ENCODE results near the gene SIRT4. TPM values are rescaled to one million over a fixed set of nuclear protein-coding genes. Genes with fewer than 3 reads are reported as not detected.

The SIRT4 gene
- total RNA-seq, 3 donors from 2014 or later: 0.98 to 3.1 (median 1.6) TPM

DNA sequence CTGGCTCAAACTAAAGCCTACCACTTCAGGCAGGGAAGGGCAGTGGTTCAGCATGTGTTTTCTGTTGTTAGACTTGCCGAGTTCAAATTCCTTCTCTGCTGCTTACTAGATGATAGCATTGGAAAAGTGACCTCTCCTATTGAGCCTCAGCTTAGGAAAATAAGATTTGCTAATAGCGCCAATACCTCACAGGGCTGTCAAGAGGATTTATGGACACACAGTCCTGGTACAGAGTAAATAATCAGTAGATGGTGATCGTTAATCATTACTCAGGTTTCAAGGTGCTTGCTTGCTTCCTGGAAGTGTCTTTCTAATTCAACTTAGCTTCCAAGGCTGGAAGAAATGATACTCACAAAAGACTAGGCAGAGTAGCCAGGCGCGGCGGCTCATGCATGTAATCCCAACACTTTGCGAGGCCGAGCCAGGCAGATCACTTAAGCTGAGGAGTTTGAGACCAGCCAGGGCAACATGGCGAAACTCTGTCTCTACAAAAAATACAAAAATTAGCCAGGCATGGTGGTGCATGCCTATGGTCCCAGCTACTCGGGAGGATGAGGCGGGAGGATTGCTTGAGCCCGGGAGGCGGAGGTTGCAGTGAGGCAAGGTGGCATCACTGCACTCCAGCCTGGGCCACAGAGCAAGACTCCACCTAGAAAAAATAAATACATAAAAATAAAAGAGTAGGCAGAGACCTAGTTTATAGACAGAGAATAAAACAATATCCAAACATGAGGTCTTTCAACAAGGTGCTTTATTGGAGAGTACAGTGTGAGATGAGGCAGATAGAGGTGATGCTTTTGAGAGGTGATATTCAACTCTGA lies 19.5 kb downstream of the SIRT4 start:
- H3K4me1 ChIP-seq: no peaks in the 10 kb centered on the region
- H3K27ac ChIP-seq: no peak overlapping the region
- no peaks in the 10 kb centered on the region for H3K27me3 ChIP-seq
- TF ChIP-seq, protein P1, sequence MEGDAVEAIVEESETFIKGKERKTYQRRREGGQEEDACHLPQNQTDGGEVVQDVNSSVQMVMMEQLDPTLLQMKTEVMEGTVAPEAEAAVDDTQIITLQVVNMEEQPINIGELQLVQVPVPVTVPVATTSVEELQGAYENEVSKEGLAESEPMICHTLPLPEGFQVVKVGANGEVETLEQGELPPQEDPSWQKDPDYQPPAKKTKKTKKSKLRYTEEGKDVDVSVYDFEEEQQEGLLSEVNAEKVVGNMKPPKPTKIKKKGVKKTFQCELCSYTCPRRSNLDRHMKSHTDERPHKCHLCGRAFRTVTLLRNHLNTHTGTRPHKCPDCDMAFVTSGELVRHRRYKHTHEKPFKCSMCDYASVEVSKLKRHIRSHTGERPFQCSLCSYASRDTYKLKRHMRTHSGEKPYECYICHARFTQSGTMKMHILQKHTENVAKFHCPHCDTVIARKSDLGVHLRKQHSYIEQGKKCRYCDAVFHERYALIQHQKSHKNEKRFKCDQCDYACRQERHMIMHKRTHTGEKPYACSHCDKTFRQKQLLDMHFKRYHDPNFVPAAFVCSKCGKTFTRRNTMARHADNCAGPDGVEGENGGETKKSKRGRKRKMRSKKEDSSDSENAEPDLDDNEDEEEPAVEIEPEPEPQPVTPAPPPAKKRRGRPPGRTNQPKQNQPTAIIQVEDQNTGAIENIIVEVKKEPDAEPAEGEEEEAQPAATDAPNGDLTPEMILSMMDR (IDR thresholded peaks at IDR 0.05): no peak
- TF ChIP-seq POLR2A (IDR thresholded peaks at IDR 0.05) (no peak), POLR2AphosphoS5 (IDR thresholded peaks at IDR 0.05) (no peak)
- no peak for DNase-seq (ENCODE audit: low spot score in 2 of 2)
- no peaks in the 10 kb centered on the region for H3K36me3 ChIP-seq
- intact Hi-C loops (cut with DNase I; ENCODE audit: low total_unique reads): no loop called here
- H3K4me3 ChIP-seq: no peak overlapping the region
- no peaks in the 10 kb centered on the region for H3K9me3 ChIP-seq

DNA sequence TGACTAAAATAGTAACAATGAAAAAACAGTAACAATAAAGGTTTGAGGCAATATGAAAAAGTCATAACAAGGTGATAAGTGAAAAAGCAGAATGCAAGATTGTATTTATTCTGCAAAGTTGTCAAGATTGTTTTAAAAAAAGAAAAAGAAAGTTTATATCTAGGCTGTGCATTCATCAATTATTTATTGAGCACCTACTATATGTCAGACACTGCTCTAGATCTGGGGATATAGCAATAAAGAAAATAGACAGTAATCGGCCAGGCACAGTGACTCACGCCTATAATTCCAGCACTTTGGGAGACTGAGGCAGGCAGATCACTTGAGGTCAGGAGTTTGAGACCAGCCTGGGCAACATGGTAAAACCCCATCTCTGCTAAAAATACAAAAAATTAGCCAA lies 21.7 kb downstream of the SIRT4 start:
- no peaks in the 10 kb centered on the region for H3K27me3 ChIP-seq
- H3K9me3 ChIP-seq: no peaks in the 10 kb centered on the region
- H3K36me3 ChIP-seq: no peaks in the 10 kb centered on the region
- DNase-seq (ENCODE audit: low spot score in 2 of 2): no peak
- H3K4me3 ChIP-seq: no peak overlapping the region
- H3K4me1 ChIP-seq: no peaks in the 10 kb centered on the region
- H3K27ac ChIP-seq: no peak overlapping the region
- no peak for TF ChIP-seq POLR2AphosphoS5 (IDR thresholded peaks at IDR 0.05)
- TF ChIP-seq, protein P1 (IDR thresholded peaks at IDR 0.05): no peak
- TF ChIP-seq POLR2A (IDR thresholded peaks at IDR 0.05): no peak
- intact Hi-C loops (cut with DNase I; ENCODE audit: low total_unique reads): no loop called here

DNA sequence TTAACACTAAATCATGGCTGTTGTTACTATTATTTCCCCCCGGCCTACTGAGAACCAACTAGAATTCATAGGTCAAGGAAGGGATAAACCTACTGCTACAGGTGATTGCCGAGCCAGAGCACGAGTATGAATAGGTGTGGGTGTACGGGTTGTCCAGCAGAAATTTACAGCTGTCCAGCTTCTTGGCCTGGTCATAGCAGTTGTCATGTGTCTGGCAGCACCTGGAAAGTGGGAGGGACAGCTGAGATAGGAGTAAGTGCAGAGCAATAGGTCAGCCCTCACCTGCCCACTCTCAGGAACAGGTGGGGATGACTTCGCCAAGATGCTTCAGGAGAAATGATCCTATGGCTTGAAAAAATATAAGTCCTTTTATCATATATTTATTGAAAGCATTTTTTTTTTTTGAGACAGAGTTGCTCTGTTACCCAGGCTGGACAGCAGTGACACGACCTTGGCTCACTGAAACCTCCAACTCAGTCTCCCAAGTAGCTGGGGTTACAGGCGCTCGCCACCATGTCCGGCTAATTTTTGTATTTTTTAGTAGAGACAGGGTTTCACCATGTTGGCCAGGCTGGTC lies 22.8 kb downstream of the SIRT4 start:
- Histone ChIP-seq H3K4me1 (no peaks in the 10 kb centered on the region), H3K36me3 (no peaks in the 10 kb centered on the region), H3K9me3 (no peaks in the 10 kb centered on the region), H3K27me3 (no peaks in the 10 kb centered on the region), H3K4me3 (no peak overlapping the region), H3K27ac (no peak overlapping the region)
- no peak for DNase-seq (ENCODE audit: low spot score in 2 of 2)
- intact Hi-C loops (cut with DNase I; ENCODE audit: low total_unique reads): no loop called here
- no peak for TF ChIP-seq POLR2AphosphoS5 (IDR thresholded peaks at IDR 0.05)
- no peak for TF ChIP-seq POLR2A (IDR thresholded peaks at IDR 0.05)
- TF ChIP-seq, protein P1 (IDR thresholded peaks at IDR 0.05): no peak

DNA sequence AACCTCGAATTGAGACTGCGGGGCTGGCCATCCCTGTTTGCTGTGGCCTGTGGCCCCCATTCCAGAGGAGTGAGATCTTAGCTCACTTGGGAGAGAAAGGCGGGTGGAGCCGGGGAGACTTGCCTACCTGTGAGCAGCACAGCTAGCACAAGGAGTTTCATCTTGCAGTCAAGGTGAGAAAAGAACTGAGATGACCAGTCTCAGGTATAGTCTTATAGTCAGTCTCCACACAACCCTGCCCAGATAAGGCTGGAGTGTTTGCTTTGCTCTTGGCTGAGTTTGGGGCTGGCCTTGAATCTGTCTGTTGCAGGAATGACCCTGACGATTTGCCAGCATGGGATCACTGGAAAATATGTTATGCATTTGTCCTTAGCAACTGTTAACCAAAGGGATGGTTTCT lies 25.5 kb downstream of the SIRT4 start, which contains the start of gene PLA2G1B:
TSS of gene PLA2G1B (minus strand) at position 187 of the 400 bp plus-strand sequence. CDS start at position 161, 26 bp downstream.
- no peak for DNase-seq (ENCODE audit: low spot score in 2 of 2)
- Histone ChIP-seq H3K4me3 (no peak within 1 kb of the TSS), H3K9me3 (no peaks in the 10 kb centered on the region), H3K27me3 (no peaks in the 10 kb centered on the region), H3K36me3 (no peaks in the 10 kb centered on the region), H3K4me1 (no peaks in the 10 kb centered on the region), H3K27ac (no peak within 1 kb of the TSS)
- TF ChIP-seq, protein P1 (IDR thresholded peaks at IDR 0.05): no peak
- TF ChIP-seq POLR2AphosphoS5 (IDR thresholded peaks at IDR 0.05) (no peak), POLR2A (IDR thresholded peaks at IDR 0.05) (no peak)
- intact Hi-C loops (cut with DNase I; ENCODE audit: low total_unique reads): no loop called here

DNA sequence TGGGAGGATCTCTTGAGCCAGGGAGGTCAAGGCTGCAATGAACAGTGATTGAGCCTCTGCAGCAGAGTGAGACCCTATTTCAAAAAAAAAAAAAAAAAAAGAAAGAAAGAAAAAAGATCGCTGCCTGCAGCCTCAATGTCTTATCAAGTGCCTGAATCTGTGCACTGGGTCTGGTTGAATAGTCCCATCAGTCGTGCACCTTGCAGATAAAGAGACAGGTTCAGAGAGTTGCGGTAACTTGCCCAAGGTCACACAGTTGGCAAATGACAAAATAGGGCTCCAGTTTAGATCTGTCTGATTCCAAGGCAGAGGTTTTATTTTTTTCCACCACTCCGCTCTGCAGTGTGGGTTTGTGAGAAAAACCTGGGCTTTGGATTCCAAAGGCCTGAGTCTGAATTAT lies 26.1 kb downstream of the SIRT4 start:
- Histone ChIP-seq H3K27ac (no peak overlapping the region), H3K4me1 (no peaks in the 10 kb centered on the region), H3K4me3 (no peak overlapping the region), H3K36me3 (no peaks in the 10 kb centered on the region), H3K27me3 (no peaks in the 10 kb centered on the region), H3K9me3 (no peaks in the 10 kb centered on the region)
- intact Hi-C loops (cut with DNase I; ENCODE audit: low total_unique reads): no loop called here
- TF ChIP-seq, protein P1 (IDR thresholded peaks at IDR 0.05): no peak
- no peak for TF ChIP-seq POLR2A (IDR thresholded peaks at IDR 0.05)
- no peak for TF ChIP-seq POLR2AphosphoS5 (IDR thresholded peaks at IDR 0.05)
- no peak for DNase-seq (ENCODE audit: low spot score in 2 of 2)
